Liver (tissue), 9 donors: ENCODE data around the gene FOXJ2. TPM values are rescaled to one million over a fixed set of nuclear protein-coding genes. Genes with fewer than 3 reads are reported as not detected.

Experiments
- DNase-seq: peaks from one replicate; pipeline ENCODE4 v3.0.0-alpha.2; 2017; ENCODE audit warnings: low spot score
- H3K27ac ChIP-seq, 2 donors: one replicate each; pipeline ENCODE4 v1.7.0; 2013; ENCODE audit warnings: inconsistent platforms in 2 of 2, low read length in 2 of 2, control low read depth in 1 of 2, low read depth in 1 of 2, mild to moderate bottlenecking in 1 of 2
- H3K27me3 ChIP-seq, 4 donors: one replicate each; pipeline versions ENCODE4 v1.6.1 to v1.7.0; 2013; ENCODE audit warnings: low read length in 3 of 4, inconsistent platforms in 1 of 4, mild to moderate bottlenecking in 1 of 4, moderate library complexity in 1 of 4; ENCODE audit not compliant: control insufficient read depth in 4 of 4, insufficient read depth in 4 of 4
- H3K36me3 ChIP-seq, 4 donors: one replicate each; pipeline versions ENCODE4 v1.6.1 to v1.7.0; 2013; ENCODE audit warnings: low read length in 3 of 4, mild to moderate bottlenecking in 3 of 4, low read depth in 1 of 4, moderate library complexity in 1 of 4; ENCODE audit not compliant: control insufficient read depth in 4 of 4, insufficient read depth in 3 of 4
- H3K4me1 ChIP-seq, 4 donors: one replicate each; pipeline versions ENCODE4 v1.6.1 to v1.7.0; 2013; ENCODE audit warnings: low read length in 3 of 4, mild to moderate bottlenecking in 3 of 4, moderate library complexity in 1 of 4; ENCODE audit not compliant: control insufficient read depth in 4 of 4, insufficient read depth in 4 of 4
- H3K4me3 ChIP-seq, 3 donors: one replicate each; pipeline versions ENCODE4 v1.6.1 to v1.7.0; 2013; ENCODE audit warnings: low read length in 3 of 3, control low read depth in 1 of 3, low read depth in 1 of 3, mild to moderate bottlenecking in 1 of 3
- H3K9ac ChIP-seq, 2 donors: one replicate each; pipeline ENCODE4 v1.7.0; 2013; ENCODE audit warnings: low read length in 2 of 2, mild to moderate bottlenecking in 2 of 2, moderate library complexity in 2 of 2, control low read depth in 1 of 2, low read depth in 1 of 2
- H3K9me3 ChIP-seq, 4 donors: one replicate each; pipeline versions ENCODE4 v1.6.1 to v1.7.0; 2013; ENCODE audit warnings: low read length in 3 of 4; ENCODE audit not compliant: control insufficient read depth in 4 of 4
- ATF3 ChIP-seq: IDR thresholded peaks from 2 replicates; pipeline ENCODE4 v1.6.1; 2016; ENCODE audit warnings: antibody characterized with exemption
- CTCF ChIP-seq: fragments of 150-350 bp; IDR thresholded peaks from 2 replicates; pipeline ENCODE4 v1.5.1; 2017; ENCODE audit warnings: improper control_type of control experiment, low read depth, low read length; ENCODE audit not compliant: missing input control
- EGR1 ChIP-seq, 2 donors: IDR thresholded peaks; 2 replicates each; pipeline ENCODE4 v1.6.1; 2016 to 2018; ENCODE audit warnings: antibody characterized with exemption in 2 of 2, low read depth in 2 of 2
- FOXA1 ChIP-seq: IDR thresholded peaks from 2 replicates; pipeline ENCODE4 v1.6.1; 2016; ENCODE audit warnings: antibody characterized with exemption
- FOXA2 ChIP-seq: IDR thresholded peaks from 2 replicates; pipeline ENCODE4 v1.6.1; 2016; ENCODE audit warnings: antibody characterized with exemption
- GABPA ChIP-seq, 2 donors: IDR thresholded peaks in 1 of 2; conservative IDR thresholded peaks in 1 of 2; 2 replicates each; pipeline ENCODE4 v1.6.1; 2016; ENCODE audit warnings: antibody characterized with exemption in 2 of 2, mild to moderate bottlenecking in 1 of 2, moderate library complexity in 1 of 2
- HNF4A ChIP-seq, 2 donors: conservative IDR thresholded peaks; 2 replicates each; pipeline ENCODE4 v1.6.1; 2016; ENCODE audit warnings: antibody characterized with exemption in 2 of 2, mild to moderate bottlenecking in 2 of 2
- HNF4G ChIP-seq: IDR thresholded peaks from 2 replicates; pipeline ENCODE4 v1.6.1; 2016; ENCODE audit warnings: antibody characterized with exemption
- JUND ChIP-seq, 2 donors: IDR thresholded peaks; 2 replicates each; pipeline ENCODE4 v1.6.1; 2016; ENCODE audit warnings: antibody characterized with exemption in 2 of 2
- MAX ChIP-seq: IDR thresholded peaks from 2 replicates; pipeline ENCODE4 v1.6.1; 2016; ENCODE audit warnings: antibody characterized with exemption
- NR2F2 ChIP-seq: IDR thresholded peaks from 2 replicates; pipeline ENCODE4 v1.6.1; 2016; ENCODE audit warnings: antibody characterized with exemption
- RAD21 ChIP-seq, 2 donors: IDR thresholded peaks; 2 replicates each; pipeline ENCODE4 v1.6.1; 2016; ENCODE audit warnings: antibody characterized with exemption in 2 of 2, mild to moderate bottlenecking in 2 of 2
- REST ChIP-seq: IDR thresholded peaks from 2 replicates; pipeline ENCODE4 v1.6.1; 2016; ENCODE audit warnings: antibody characterized with exemption, mild to moderate bottlenecking
- RXRA ChIP-seq, 2 donors: IDR thresholded peaks; 2 replicates each; pipeline ENCODE4 v1.6.1; 2017 to 2018; ENCODE audit warnings: antibody characterized with exemption in 2 of 2, mild to moderate bottlenecking in 1 of 2
- SP1 ChIP-seq: IDR thresholded peaks from 2 replicates; pipeline ENCODE4 v1.6.1; 2018; ENCODE audit warnings: antibody characterized with exemption, mild to moderate bottlenecking
- TAF1 ChIP-seq: conservative IDR thresholded peaks from 2 replicates; pipeline ENCODE4 v1.6.1; 2016; ENCODE audit warnings: antibody characterized with exemption, mild to moderate bottlenecking
- YY1 ChIP-seq: IDR thresholded peaks from 2 replicates; pipeline ENCODE4 v1.6.1; 2016; ENCODE audit warnings: antibody characterized with exemption, mild to moderate bottlenecking
- ZBTB33 ChIP-seq: IDR thresholded peaks from 2 replicates; pipeline ENCODE4 v1.6.1; 2016; ENCODE audit warnings: antibody characterized with exemption
- WGBS: extraction: QIAGEN DNeasy Blood & Tissue Kit; methylation state at CpG from one replicate; pipeline ENCODE4 v1.1.7; 2013; 5-methylcytosine and 5-hydroxymethylcytosine counted together
- polyA plus RNA-seq, 2 donors: library from polyadenylated mRNA; stranded (reverse) in 1 of 2; unstranded in 1 of 2; fragments of 200-250 nt in 1 of 2; fragments of >200 nt in 1 of 2; fragmentation: Nextera tagmentation in 1 of 2; extraction: Ambion mirVana in 1 of 2; gene quantifications; one replicate each; pipeline versions ENCODE4 v1.2.1 to v1.2.3, GENCODE V29; 2013 to 2015
- total RNA-seq, 2 donors: library from RNA; depleted of rRNA; stranded (reverse); fragments of >200 nt; gene quantifications; one replicate each; pipeline ENCODE4 v1.2.3, GENCODE V29; 2014
- donor health status: healthy.
- donor health status: healthy.
- donor health status: healthy.
- donor health status: healthy.
- donor health status: healthy.

FOXJ2 gene
- total and polyA plus RNA-seq, 4 donors = 2.3 to 9.2 (median 3.7) TPM

- Histone ChIP-seq H3K9me3 (no peaks in the 10 kb centered on the region), H3K4me1 (peaks cover 7 to 56% (median 39%) of the 10 kb centered on the region in 4 donors), H3K4me3 (peak overlapping the region; percentile 71 to 86 (median 81)), H3K9ac (peak overlapping the region; percentile 46 to 84), H3K27me3 (no peaks in the 10 kb centered on the region), H3K36me3 (no peaks in the 10 kb centered on the region), H3K27ac (peak overlapping the region; percentile 88 to 94)
- no peak for TF ChIP-seq GABPA (IDR thresholded peaks at IDR 0.05 in 1 of 2, conservative IDR thresholded peaks at IDR 0.05 in 1 of 2)
- no peak for TF ChIP-seq HNF4A (conservative IDR thresholded peaks at IDR 0.05)
- TF ChIP-seq FOXA1 = no peak
- no peak for TF ChIP-seq NR2F2
- TF ChIP-seq ATF3 = no peak
- TF ChIP-seq EGR1 (IDR thresholded peaks at IDR 0.05; ENCODE audit: low read depth in 2 of 2) = no peak
- no peak for TF ChIP-seq FOXA2
- TF ChIP-seq ZBTB33 = no peak
- no peak for TF ChIP-seq YY1
- TF ChIP-seq SP1 = no peak
- no peak for TF ChIP-seq JUND (IDR thresholded peaks at IDR 0.05)
- TF ChIP-seq REST = no peak
- TF ChIP-seq MAX = no peak
- TF ChIP-seq CTCF = no peak
- TF ChIP-seq RAD21 (IDR thresholded peaks at IDR 0.05) = no peak
- TF ChIP-seq RXRA (IDR thresholded peaks at IDR 0.05) = no peak
- no peak for TF ChIP-seq TAF1
- no peak for TF ChIP-seq HNF4G
- WGBS = 20% methylated on average over 17 of the region's 17 CpGs
- peak; percentile 83 for DNase-seq
These were observed 883 bp downstream of the FOXJ2 start for GRCh38 chr12:8033153-8034044.
